ENCODE results near the gene LDB2. TPM values are rescaled to one million over a fixed set of nuclear protein-coding genes. Genes with fewer than 3 reads are reported as not detected.

LDB2 gene
- total and polyA plus RNA-seq, 2 donors (not counting 3 experiments of a cell fraction or from before 2014, with no cell fraction given), result 127 to 223 TPM

GRCh38 chr4:16508968-16509367 lies 389.5 kb downstream of the LDB2 start:
- no peaks in the 10 kb centered on the region for H4K20me1 ChIP-seq (replicated peaks; ENCODE audit: control insufficient read depth, extremely low read depth, insufficient read depth, low read length)
- CTCF ChIA-PET, result no interaction called here
- H3K79me2 ChIP-seq (ENCODE audit: control insufficient read depth, insufficient read depth, low read length), result no peaks in the 10 kb centered on the region
- H3K27ac ChIP-seq (ENCODE audit: insufficient read depth, low read depth, low read length), result no peak overlapping the region
- no TSS peak for BruUV-seq (replicated peaks)
- POLR2A ChIA-PET, result no interaction called here
- intact Hi-C loops (cut with micrococcal nuclease) (loop anchor here (5.0 to 10.0 kb wide), 2 partner anchors 813 to 956 kb away; no protein-coding TSS in a partner anchor), dilution Hi-C loops (cut with MboI; ENCODE audit: extremely low pct_ligation_motif_present, low sequenced_read_pairs) (no loop called here)
- H3K4me2 ChIP-seq (ENCODE audit: insufficient read depth, low read length), result no peak overlapping the region
- H3K9me1 ChIP-seq (replicated peaks; ENCODE audit: control insufficient read depth, extremely low read depth, insufficient read depth, low read length), result no peaks in the 10 kb centered on the region
- no peaks in the 10 kb centered on the region for H3K27me3 ChIP-seq (ENCODE audit: control insufficient read depth in 2 of 2, insufficient read depth in 2 of 2, low read length in 2 of 2)
- TF ChIP-seq JUN (IDR thresholded peaks at IDR 0.05; ENCODE audit: borderline replicate concordance, insufficient read depth, insufficient read length, low read depth) (no peak), POLR2AphosphoS5 (IDR thresholded peaks at IDR 0.05; ENCODE audit: insufficient read depth, low read depth, low read length) (no peak), FOS (IDR thresholded peaks at IDR 0.05; ENCODE audit: borderline replicate concordance, insufficient read depth, low read length) (no peak), CTCF (IDR thresholded peaks at IDR 0.05; ENCODE audit: extremely low read depth in 1 of 2, insufficient read depth in 1 of 2, low read depth in 1 of 2, low read length in 2 of 2) (peak; percentile 22)
- no peak overlapping the region for H3K4me3 ChIP-seq (replicated peaks in 1 of 3; ENCODE audit: insufficient read depth in 1 of 3, low read depth in 1 of 3, low read length in 3 of 3)
- H3K9me3 ChIP-seq (replicated peaks; ENCODE audit: control insufficient read depth, insufficient read depth, low read length), result no peaks in the 10 kb centered on the region
- peaks cover 2 to 29% of the 10 kb centered on the region in 2 experiments for H3K36me3 ChIP-seq (ENCODE audit: control insufficient read depth in 2 of 2, extremely low read depth in 1 of 2, insufficient read depth in 2 of 2, low read length in 2 of 2)
- no peak overlapping the region for H3K9ac ChIP-seq (replicated peaks; ENCODE audit: extremely low read depth, insufficient read depth, low read length)
- no peak overlapping the region for H2AFZ ChIP-seq (ENCODE audit: low read depth, low read length)
- DNase-seq (ENCODE audit: low read depth, low spot score) (no peak), FAIRE-seq (no peak)
- H3K4me1 ChIP-seq (ENCODE audit: control insufficient read depth, extremely low read depth, insufficient read depth, low read length), result no peaks in the 10 kb centered on the region

DNA sequence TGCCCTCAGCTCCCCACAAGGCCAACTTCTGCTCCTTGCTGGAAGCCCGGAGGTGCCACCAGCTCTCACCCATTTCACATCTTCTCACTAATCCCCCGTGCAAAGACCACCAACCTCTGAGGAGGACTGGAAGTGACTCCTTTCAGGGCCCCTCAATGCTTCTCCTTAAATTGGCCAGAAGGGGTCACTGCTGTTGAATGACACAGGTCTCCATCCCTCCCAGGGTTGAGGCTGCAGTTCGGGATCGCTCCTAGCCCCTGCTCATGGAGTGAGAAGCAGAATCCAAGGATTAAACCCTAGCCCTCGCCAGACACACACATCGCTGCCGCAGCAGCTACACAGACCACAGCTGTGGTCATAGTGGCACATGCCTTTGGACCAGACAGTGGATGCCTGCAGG lies 392.7 kb downstream of the LDB2 start:
- peaks cover 2 to 35% of the 10 kb centered on the region in 2 experiments for H3K36me3 ChIP-seq (ENCODE audit: control insufficient read depth in 2 of 2, extremely low read depth in 1 of 2, insufficient read depth in 2 of 2, low read length in 2 of 2)
- TF ChIP-seq POLR2AphosphoS5 (IDR thresholded peaks at IDR 0.05; ENCODE audit: insufficient read depth, low read depth, low read length) (no peak), CTCF (IDR thresholded peaks at IDR 0.05; ENCODE audit: extremely low read depth in 1 of 2, insufficient read depth in 1 of 2, low read depth in 1 of 2, low read length in 2 of 2) (peak; percentile 16 to 39), POLR2A (IDR thresholded peaks at IDR 0.05; ENCODE audit: low read depth, low read length) (no peak), FOS (IDR thresholded peaks at IDR 0.05; ENCODE audit: borderline replicate concordance, insufficient read depth, low read length) (no peak), MYC (IDR thresholded peaks at IDR 0.05; ENCODE audit: low read depth, low read length) (no peak), GATA2 (IDR thresholded peaks at IDR 0.05; ENCODE audit: insufficient read depth, insufficient read length, low read depth, low read length) (no peak)
- TF ChIP-seq, protein P1, sequence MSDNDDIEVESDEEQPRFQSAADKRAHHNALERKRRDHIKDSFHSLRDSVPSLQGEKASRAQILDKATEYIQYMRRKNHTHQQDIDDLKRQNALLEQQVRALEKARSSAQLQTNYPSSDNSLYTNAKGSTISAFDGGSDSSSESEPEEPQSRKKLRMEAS (IDR thresholded peaks at IDR 0.05; ENCODE audit: insufficient read depth, insufficient read length), result no peak
- no peaks in the 10 kb centered on the region for H3K9me1 ChIP-seq (replicated peaks; ENCODE audit: control insufficient read depth, extremely low read depth, insufficient read depth, low read length)
- no peaks in the 10 kb centered on the region for H3K4me1 ChIP-seq (ENCODE audit: control insufficient read depth, extremely low read depth, insufficient read depth, low read length)
- no peak overlapping the region for H3K27ac ChIP-seq (ENCODE audit: insufficient read depth, low read depth, low read length)
- no peaks in the 10 kb centered on the region for H3K9me3 ChIP-seq (replicated peaks; ENCODE audit: control insufficient read depth, insufficient read depth, low read length)
- H3K79me2 ChIP-seq (ENCODE audit: control insufficient read depth, insufficient read depth, low read length), result no peaks in the 10 kb centered on the region
- BruUV-seq (replicated peaks), result no TSS peak
- intact Hi-C loops (cut with micrococcal nuclease) (loop anchor here (2.0 to 10.0 kb wide), 3 partner anchors 247 to 959 kb away; no protein-coding TSS in a partner anchor), dilution Hi-C loops (cut with MboI; ENCODE audit: extremely low pct_ligation_motif_present, low sequenced_read_pairs) (no loop called here)
- no peaks in the 10 kb centered on the region for H3K27me3 ChIP-seq (ENCODE audit: control insufficient read depth in 2 of 2, insufficient read depth in 2 of 2, low read length in 2 of 2)
- CTCF ChIA-PET, result no interaction called here
- FAIRE-seq (no peak), DNase-seq (ENCODE audit: low read depth, low spot score) (no peak)
- no peak overlapping the region for H2AFZ ChIP-seq (ENCODE audit: low read depth, low read length)
- H3K9ac ChIP-seq (replicated peaks; ENCODE audit: extremely low read depth, insufficient read depth, low read length), result no peak overlapping the region
- POLR2A ChIA-PET, result no interaction called here
- H3K4me3 ChIP-seq (replicated peaks in 1 of 3; ENCODE audit: insufficient read depth in 1 of 3, low read depth in 1 of 3, low read length in 3 of 3), result no peak overlapping the region
- no peaks in the 10 kb centered on the region for H4K20me1 ChIP-seq (replicated peaks; ENCODE audit: control insufficient read depth, extremely low read depth, insufficient read depth, low read length)
- H3K4me2 ChIP-seq (ENCODE audit: insufficient read depth, low read length), result no peak overlapping the region
